HG02884 (cell line): ENCODE results near the gene N4BP2L2.

Experiments used
- ATAC-seq: cut with Tn5 transposase; IDR thresholded peaks from one replicate; pipeline ENCODE4 v1.9.1; 2021; ENCODE audit warnings: mild to moderate bottlenecking, moderate library complexity; ENCODE audit not compliant: unreplicated experiment

The N4BP2L2 gene

GRCh38 chr13:32383836-32384618 lies 154.6 kb downstream of the N4BP2L2 start:
- ATAC-seq, result no peak
